ENCODE results near the gene RAP1GAP2.

- no peak for TF ChIP-seq POLR2AphosphoS5 (IDR thresholded peaks at IDR 0.05)
- TF ChIP-seq, protein P1, sequence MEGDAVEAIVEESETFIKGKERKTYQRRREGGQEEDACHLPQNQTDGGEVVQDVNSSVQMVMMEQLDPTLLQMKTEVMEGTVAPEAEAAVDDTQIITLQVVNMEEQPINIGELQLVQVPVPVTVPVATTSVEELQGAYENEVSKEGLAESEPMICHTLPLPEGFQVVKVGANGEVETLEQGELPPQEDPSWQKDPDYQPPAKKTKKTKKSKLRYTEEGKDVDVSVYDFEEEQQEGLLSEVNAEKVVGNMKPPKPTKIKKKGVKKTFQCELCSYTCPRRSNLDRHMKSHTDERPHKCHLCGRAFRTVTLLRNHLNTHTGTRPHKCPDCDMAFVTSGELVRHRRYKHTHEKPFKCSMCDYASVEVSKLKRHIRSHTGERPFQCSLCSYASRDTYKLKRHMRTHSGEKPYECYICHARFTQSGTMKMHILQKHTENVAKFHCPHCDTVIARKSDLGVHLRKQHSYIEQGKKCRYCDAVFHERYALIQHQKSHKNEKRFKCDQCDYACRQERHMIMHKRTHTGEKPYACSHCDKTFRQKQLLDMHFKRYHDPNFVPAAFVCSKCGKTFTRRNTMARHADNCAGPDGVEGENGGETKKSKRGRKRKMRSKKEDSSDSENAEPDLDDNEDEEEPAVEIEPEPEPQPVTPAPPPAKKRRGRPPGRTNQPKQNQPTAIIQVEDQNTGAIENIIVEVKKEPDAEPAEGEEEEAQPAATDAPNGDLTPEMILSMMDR (IDR thresholded peaks at IDR 0.05), result no peak
Measured at GRCh38 chr17:2946144-2946543, 149.9 kb downstream of the RAP1GAP2 start.
